CD8-positive, alpha-beta memory T cell (primary cell): ENCODE measurements around the gene NOCT. TPM values are rescaled to one million over a fixed set of nuclear protein-coding genes. Genes with fewer than 3 reads are reported as not detected.

ENCODE experiments used
- CTCF ChIA-PET: fragments of 350-600 bp; sonication (Branson Sonifier 250); formaldehyde crosslinking; loops from one replicate; lab custom pipeline; 2021; ENCODE audit warnings: antibody characterized with exemption; lab: Charles Lee
- POLR2A ChIA-PET: fragments of 350-600 bp; sonication (Branson Sonifier 250); formaldehyde crosslinking; loops from one replicate; lab custom pipeline; 2021; ENCODE audit warnings: antibody characterized with exemption; lab: Charles Lee
- DNase-seq, 5 donors: peaks; one replicate each; pipeline versions ENCODE4 v3.0.0 to v3.0.0-alpha.2; 2020 to 2022; ENCODE audit warnings: mixed read lengths in 1 of 5
- H3K27ac ChIP-seq: one replicate; pipeline ENCODE4 v1.7.0; 2013; ENCODE audit warnings: low read depth, mild to moderate bottlenecking, low read length, moderate library complexity
- H3K27me3 ChIP-seq: 2 replicates; pipeline ENCODE4 v1.7.0; 2013; ENCODE audit warnings: low read length, mild to moderate bottlenecking; ENCODE audit not compliant: insufficient read depth, poor library complexity, severe bottlenecking
- H3K36me3 ChIP-seq: 2 replicates; pipeline ENCODE4 v1.7.0; 2013; ENCODE audit warnings: mild to moderate bottlenecking, low read length, moderate library complexity; ENCODE audit not compliant: insufficient read depth
- H3K4me1 ChIP-seq: 2 replicates; pipeline ENCODE4 v1.7.0; 2013; ENCODE audit warnings: mild to moderate bottlenecking, low read length, moderate library complexity; ENCODE audit not compliant: insufficient read depth
- H3K4me3 ChIP-seq: 2 replicates; pipeline ENCODE4 v1.7.0; 2013; ENCODE audit warnings: mild to moderate bottlenecking, low read length
- H3K9me3 ChIP-seq: 2 replicates; pipeline ENCODE4 v1.7.0; 2013; ENCODE audit warnings: mild to moderate bottlenecking, low read length
- H3K27ac Mint-ChIP-seq, 8 donors: one replicate each; pipeline ENCODE4 v1.8.0; 2020 to 2021; ENCODE audit warnings: mixed read lengths in 8 of 8, mild to moderate bottlenecking in 6 of 8, inconsistent platforms in 3 of 8, moderate library complexity in 3 of 8
- H3K27me3 Mint-ChIP-seq, 2 donors: one replicate each; pipeline ENCODE4 v1.8.0; 2020 to 2021; ENCODE audit warnings: mixed read lengths in 2 of 2, mild to moderate bottlenecking in 1 of 2, moderate library complexity in 1 of 2
- H3K36me3 Mint-ChIP-seq, 3 donors: one replicate each; pipeline ENCODE4 v1.8.0; 2020 to 2021; ENCODE audit warnings: mixed read lengths in 3 of 3, inconsistent platforms in 1 of 3, mild to moderate bottlenecking in 1 of 3
- H3K4me1 Mint-ChIP-seq, 3 donors: one replicate each; pipeline ENCODE4 v1.8.0; 2020 to 2021; ENCODE audit warnings: mixed read lengths in 3 of 3, inconsistent platforms in 1 of 3, mild to moderate bottlenecking in 1 of 3
- H3K4me3 Mint-ChIP-seq, 7 donors: one replicate each; pipeline ENCODE4 v1.8.0; 2020 to 2021; ENCODE audit warnings: mixed read lengths in 7 of 7, mild to moderate bottlenecking in 6 of 7, moderate library complexity in 4 of 7, inconsistent platforms in 2 of 7
- H3K9me3 Mint-ChIP-seq, 5 donors: one replicate each; pipeline ENCODE4 v1.8.0; 2020 to 2022; ENCODE audit warnings: mixed read lengths in 5 of 5, mild to moderate bottlenecking in 3 of 5, moderate library complexity in 2 of 5, inconsistent platforms in 1 of 5
- polyA plus RNA-seq: library from polyadenylated mRNA; unstranded; fragments of 300-500 nt; fragmentation: Illumina TruSeq; gene quantifications from one replicate; pipeline ENCODE4 v1.2.3, GENCODE V29; 2021
- total RNA-seq, 2 experiments: library from RNA; stranded (reverse); gene quantifications; one replicate each; pipeline ENCODE4 v1.2.3, GENCODE V29; 2021

The NOCT gene
- total RNA-seq (10 to 100 TPM; 18.3 to 20.3 TPM), polyA plus RNA-seq (1.5 TPM)

- Mint-ChIP-seq H3K27me3 (no peaks in the 10 kb centered on the region), H3K9me3 (no peaks in the 10 kb centered on the region), H3K4me1 (peaks cover 20 to 37% (median 28%) of the 10 kb centered on the region in 3 donors), H3K4me3 (peak within 1 kb of the TSS; percentile 88 to 95 (median 92)), H3K36me3 (peaks cover 0 to 4% (median 1%) of the 10 kb centered on the region in 3 donors), H3K27ac (peak within 1 kb of the TSS; percentile 96 to 100 (median 98))
- H3K9me3 ChIP-seq = no peaks in the 10 kb centered on the region
- DNase-seq = peak; percentile 91 to 94 (median 92)
- H3K27ac ChIP-seq = peak within 1 kb of the TSS; percentile 78
- no peaks in the 10 kb centered on the region for H3K27me3 ChIP-seq
- H3K4me3 ChIP-seq = peak within 1 kb of the TSS; percentile 62
- POLR2A ChIA-PET = interaction anchor here (0.6 to 1.4 kb wide), 5 partner anchors 15 to 286 kb away, joined by 3 to 9 read pairs (median 4); partner anchors contain the start of gene NAA15
- H3K36me3 ChIP-seq = no peaks in the 10 kb centered on the region
- H3K4me1 ChIP-seq = peaks cover 15% of the 10 kb centered on the region
- CTCF ChIA-PET = interaction anchor here (0.7 to 3.2 kb wide), 7 partner anchors 8 to 281 kb away, joined by 3 to 17 read pairs (median 4); no protein-coding TSS in a partner anchor
Observed at GRCh38 chr4:139015269-139015947, at the start of gene NOCT. Gene NOCT, plus strand, starts transcription at chr4:139015781. Its CDS starts 201 bp downstream, at chr4:139015982.

- POLR2A ChIA-PET = no interaction called here
- no peaks in the 10 kb centered on the region for H3K9me3 Mint-ChIP-seq
- H3K4me3 ChIP-seq = no peak overlapping the region
- H3K27me3 Mint-ChIP-seq = no peaks in the 10 kb centered on the region
- H3K27me3 ChIP-seq = no peaks in the 10 kb centered on the region
- H3K4me1 Mint-ChIP-seq = no peaks in the 10 kb centered on the region
- H3K27ac ChIP-seq = no peak overlapping the region
- H3K9me3 ChIP-seq = no peaks in the 10 kb centered on the region
- DNase-seq = no peak
- H3K36me3 Mint-ChIP-seq = peaks cover 0 to 1% (median 0%) of the 10 kb centered on the region in 3 donors
- CTCF ChIA-PET = no interaction called here
- H3K27ac Mint-ChIP-seq = no peak overlapping the region
- H3K36me3 ChIP-seq = no peaks in the 10 kb centered on the region
- H3K4me1 ChIP-seq = no peaks in the 10 kb centered on the region
- H3K4me3 Mint-ChIP-seq = no peak overlapping the region
Observed at GRCh38 chr4:138967313-138967712, 48.3 kb upstream of the NOCT start.

- DNase-seq = no peak
- H3K27ac ChIP-seq = no peak overlapping the region
- POLR2A ChIA-PET = no interaction called here
- no peak overlapping the region for H3K4me3 Mint-ChIP-seq
- no peaks in the 10 kb centered on the region for H3K27me3 ChIP-seq
- H3K9me3 ChIP-seq = no peaks in the 10 kb centered on the region
- H3K27me3 Mint-ChIP-seq = peaks cover 0 to 7% of the 10 kb centered on the region in 2 donors
- no peaks in the 10 kb centered on the region for H3K36me3 ChIP-seq
- CTCF ChIA-PET = no interaction called here
- no peak overlapping the region for H3K4me3 ChIP-seq
- H3K9me3 Mint-ChIP-seq = no peaks in the 10 kb centered on the region
- no peak overlapping the region for H3K27ac Mint-ChIP-seq
- peaks cover 0 to 1% (median 0%) of the 10 kb centered on the region in 3 donors for H3K36me3 Mint-ChIP-seq
- no peaks in the 10 kb centered on the region for H3K4me1 ChIP-seq
- no peaks in the 10 kb centered on the region for H3K4me1 Mint-ChIP-seq
Observed at GRCh38 chr4:138972956-138973801, 42.4 kb upstream of the NOCT start.

GRCh38 chr4:138975225-138975624 lies 40.4 kb upstream of the NOCT start:
- Histone ChIP-seq H3K36me3 (no peaks in the 10 kb centered on the region), H3K9me3 (no peaks in the 10 kb centered on the region), H3K4me3 (no peak overlapping the region), H3K27ac (no peak overlapping the region), H3K27me3 (no peaks in the 10 kb centered on the region), H3K4me1 (no peaks in the 10 kb centered on the region)
- H3K4me3 Mint-ChIP-seq = no peak overlapping the region
- H3K36me3 Mint-ChIP-seq = peaks cover 0 to 1% (median 0%) of the 10 kb centered on the region in 3 donors
- no peaks in the 10 kb centered on the region for H3K4me1 Mint-ChIP-seq
- no peak overlapping the region for H3K27ac Mint-ChIP-seq
- no peak for DNase-seq
- no peaks in the 10 kb centered on the region for H3K9me3 Mint-ChIP-seq
- ChIA-PET POLR2A (no interaction called here), CTCF (no interaction called here)
- peaks cover 2 to 7% of the 10 kb centered on the region in 2 donors for H3K27me3 Mint-ChIP-seq

GRCh38 chr4:138976526-138976925 lies 39.1 kb upstream of the NOCT start:
- no peaks in the 10 kb centered on the region for H3K27me3 ChIP-seq
- H3K36me3 ChIP-seq = no peaks in the 10 kb centered on the region
- no peaks in the 10 kb centered on the region for H3K9me3 ChIP-seq
- Mint-ChIP-seq H3K27ac (no peak overlapping the region), H3K36me3 (no peaks in the 10 kb centered on the region), H3K4me3 (no peak overlapping the region), H3K27me3 (peaks cover 2 to 7% of the 10 kb centered on the region in 2 donors), H3K4me1 (no peaks in the 10 kb centered on the region), H3K9me3 (no peaks in the 10 kb centered on the region)
- ChIA-PET CTCF (no interaction called here), POLR2A (no interaction called here)
- H3K4me3 ChIP-seq = no peak overlapping the region
- no peak overlapping the region for H3K27ac ChIP-seq
- no peak for DNase-seq
- no peaks in the 10 kb centered on the region for H3K4me1 ChIP-seq

- Mint-ChIP-seq H3K4me3 (no peak overlapping the region), H3K4me1 (no peaks in the 10 kb centered on the region), H3K36me3 (no peaks in the 10 kb centered on the region), H3K9me3 (no peaks in the 10 kb centered on the region), H3K27ac (peak overlapping the region in 1 of 8 donors; percentile 51), H3K27me3 (peaks cover 2 to 7% of the 10 kb centered on the region in 2 donors)
- Histone ChIP-seq H3K9me3 (no peaks in the 10 kb centered on the region), H3K4me1 (no peaks in the 10 kb centered on the region), H3K27ac (no peak overlapping the region), H3K36me3 (no peaks in the 10 kb centered on the region), H3K4me3 (no peak overlapping the region), H3K27me3 (no peaks in the 10 kb centered on the region)
- ChIA-PET POLR2A (no interaction called here), CTCF (no interaction called here)
- DNase-seq = no peak
Observed at GRCh38 chr4:138977524-138977923, 38.1 kb upstream of the NOCT start.

GRCh38 chr4:138978028-138978585 lies 37.5 kb upstream of the NOCT start:
- Mint-ChIP-seq H3K9me3 (no peaks in the 10 kb centered on the region), H3K36me3 (no peaks in the 10 kb centered on the region), H3K4me3 (no peak overlapping the region), H3K4me1 (no peaks in the 10 kb centered on the region), H3K27ac (peak overlapping the region in 1 of 8 donors; percentile 51), H3K27me3 (peaks cover 2 to 7% of the 10 kb centered on the region in 2 donors)
- H3K27me3 ChIP-seq = no peaks in the 10 kb centered on the region
- no peaks in the 10 kb centered on the region for H3K4me1 ChIP-seq
- H3K27ac ChIP-seq = no peak overlapping the region
- ChIA-PET POLR2A (no interaction called here), CTCF (no interaction called here)
- no peak overlapping the region for H3K4me3 ChIP-seq
- no peaks in the 10 kb centered on the region for H3K36me3 ChIP-seq
- no peak for DNase-seq
- no peaks in the 10 kb centered on the region for H3K9me3 ChIP-seq

- no peaks in the 10 kb centered on the region for H3K9me3 Mint-ChIP-seq
- H3K27me3 Mint-ChIP-seq = peaks cover 2 to 7% of the 10 kb centered on the region in 2 donors
- Histone ChIP-seq H3K9me3 (no peaks in the 10 kb centered on the region), H3K4me3 (no peak overlapping the region), H3K36me3 (no peaks in the 10 kb centered on the region), H3K27ac (no peak overlapping the region), H3K27me3 (no peaks in the 10 kb centered on the region), H3K4me1 (no peaks in the 10 kb centered on the region)
- no peaks in the 10 kb centered on the region for H3K4me1 Mint-ChIP-seq
- POLR2A ChIA-PET = no interaction called here
- no peak overlapping the region for H3K4me3 Mint-ChIP-seq
- no peaks in the 10 kb centered on the region for H3K36me3 Mint-ChIP-seq
- no peak for DNase-seq
- CTCF ChIA-PET = no interaction called here
- no peak overlapping the region for H3K27ac Mint-ChIP-seq
Observed at GRCh38 chr4:138978600-138978999, 37.0 kb upstream of the NOCT start.
